HG03439 (cell line): ENCODE measurements around the gene MIOS.
"Not testable (repeated sequence)": the region's sequence is repeated elsewhere in the genome, so short reads cannot be mapped to it uniquely, and the experiment has no call there.

Experiments used
- ATAC-seq: cut with Tn5 transposase; IDR thresholded peaks from one replicate; pipeline ENCODE4 v1.9.1; 2021; ENCODE audit warnings: mild to moderate bottlenecking, moderate library complexity; ENCODE audit not compliant: unreplicated experiment

Gene MIOS

DNA sequence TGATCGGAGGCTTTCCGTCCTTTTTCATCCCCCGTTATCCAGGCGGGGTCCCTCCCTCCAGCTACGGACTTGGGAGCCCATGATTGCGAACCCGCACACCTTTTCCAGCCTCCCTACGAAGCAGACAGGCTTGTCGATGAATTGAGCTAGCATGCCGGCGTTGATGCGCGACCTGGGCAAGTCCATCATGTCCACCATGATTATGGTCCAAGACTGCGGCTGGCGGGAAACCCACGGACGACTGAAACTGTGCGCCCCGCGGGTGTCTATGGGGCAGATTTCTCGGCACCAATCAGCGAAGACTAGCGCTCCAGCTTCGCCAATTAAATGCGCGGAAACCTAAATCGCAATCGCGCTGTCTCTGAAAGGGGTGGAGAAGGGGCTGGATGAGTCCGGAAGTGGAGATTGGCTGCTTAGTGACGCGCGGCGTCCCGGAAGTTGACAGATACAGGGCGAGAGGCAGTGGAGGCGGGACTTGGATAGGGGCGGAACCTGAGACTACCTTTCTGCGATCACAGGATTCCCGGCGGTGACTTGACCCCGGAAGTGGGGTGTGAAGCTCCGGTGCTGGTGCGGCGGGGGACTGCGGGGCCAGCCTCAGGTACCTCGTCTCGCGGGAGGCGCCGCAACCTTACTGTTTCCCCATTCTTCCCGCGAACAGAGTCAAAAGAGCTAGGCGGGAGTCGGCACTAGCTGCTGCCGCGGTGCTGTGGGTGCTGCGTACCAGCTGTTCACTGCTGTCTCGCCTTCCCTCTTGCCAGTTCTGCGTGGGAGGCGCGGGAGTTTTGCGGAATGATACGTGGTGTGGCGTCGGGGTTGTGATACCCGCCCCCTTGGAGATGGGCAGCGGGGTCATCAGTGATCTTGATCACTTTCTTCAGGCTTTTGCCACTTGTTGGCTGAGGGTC is 73.8 kb downstream of the MIOS start, which contains the start of gene UMAD1:
UMAD1 (plus strand) TSS at position 532 of the 908 bp plus-strand sequence. CDS start 32,620 bp downstream, outside the sequence.
- peak; percentile 97 for ATAC-seq

DNA sequence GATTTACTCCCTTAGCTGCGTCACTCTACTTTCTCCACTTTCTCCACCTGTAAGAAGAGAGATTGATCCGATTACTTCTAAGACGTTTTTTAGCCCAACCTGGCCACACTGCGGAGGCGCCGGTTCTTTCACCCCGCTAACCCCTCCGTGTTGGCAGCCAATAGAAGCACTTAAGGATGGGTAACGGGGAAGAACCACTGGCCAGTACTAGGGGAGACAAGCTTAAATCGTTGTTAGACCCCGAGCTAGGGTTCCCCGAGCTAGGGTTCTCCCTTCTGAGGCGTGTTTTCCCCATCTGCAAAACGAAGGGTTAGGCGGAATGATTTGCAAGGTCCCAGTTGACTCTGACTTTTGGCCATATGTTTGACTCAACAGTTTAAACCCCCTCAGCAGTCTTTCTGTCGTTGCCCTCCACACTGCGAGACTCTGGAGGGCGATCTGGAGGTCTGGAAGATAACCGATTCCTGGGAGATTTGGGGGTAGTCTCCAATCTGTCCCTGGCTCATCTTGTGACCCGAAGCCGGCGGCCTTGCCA is 74.5 kb downstream of the MIOS start:
- ATAC-seq = peak; percentile 16

DNA sequence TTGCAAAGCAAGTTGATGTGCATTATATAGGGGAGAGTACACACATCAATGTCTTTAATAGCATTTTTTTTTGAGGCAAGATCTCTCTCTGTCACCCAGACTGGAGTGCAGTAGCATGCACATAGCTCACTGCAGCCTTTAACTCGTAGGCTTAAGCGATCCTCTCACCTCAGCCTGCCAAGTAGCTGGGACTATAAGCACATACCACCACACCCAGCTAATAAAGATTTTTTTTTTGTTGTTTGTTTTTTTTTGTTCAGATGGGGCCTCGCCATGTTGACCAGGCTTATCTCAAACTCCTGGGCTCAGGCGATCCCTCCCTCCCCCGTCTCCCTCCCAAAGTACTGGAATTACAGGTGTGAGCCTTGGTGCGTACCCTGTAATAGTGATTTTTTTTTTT is 75.4 kb downstream of the MIOS start:
- ATAC-seq = no peak

DNA sequence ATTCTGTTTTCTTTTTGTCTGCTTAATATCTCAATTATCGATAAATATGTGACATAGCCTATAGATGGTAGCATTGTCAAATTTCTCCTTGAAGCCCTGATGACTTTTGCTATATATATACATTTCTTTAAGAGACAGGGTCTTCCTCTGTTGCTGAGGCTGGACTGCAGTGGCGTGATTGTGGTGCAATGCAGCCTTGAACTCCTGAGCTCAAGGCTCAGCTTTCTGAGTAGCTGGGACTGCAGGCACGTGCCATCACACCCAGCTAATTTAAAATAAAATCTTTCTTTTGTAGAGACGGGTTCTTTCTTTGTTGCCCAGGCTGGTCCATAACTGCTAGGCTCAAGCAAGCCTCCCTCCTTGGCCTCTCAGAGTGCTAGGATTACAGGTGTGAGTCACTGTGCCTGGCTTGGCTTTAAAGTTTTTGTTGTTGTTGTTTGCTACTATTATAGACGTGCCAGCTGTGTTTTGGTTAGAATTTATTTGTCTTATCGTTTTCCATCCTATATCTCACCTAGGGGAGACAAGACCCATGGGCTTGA is 80.9 kb downstream of the MIOS start:
- ATAC-seq = no peak

DNA sequence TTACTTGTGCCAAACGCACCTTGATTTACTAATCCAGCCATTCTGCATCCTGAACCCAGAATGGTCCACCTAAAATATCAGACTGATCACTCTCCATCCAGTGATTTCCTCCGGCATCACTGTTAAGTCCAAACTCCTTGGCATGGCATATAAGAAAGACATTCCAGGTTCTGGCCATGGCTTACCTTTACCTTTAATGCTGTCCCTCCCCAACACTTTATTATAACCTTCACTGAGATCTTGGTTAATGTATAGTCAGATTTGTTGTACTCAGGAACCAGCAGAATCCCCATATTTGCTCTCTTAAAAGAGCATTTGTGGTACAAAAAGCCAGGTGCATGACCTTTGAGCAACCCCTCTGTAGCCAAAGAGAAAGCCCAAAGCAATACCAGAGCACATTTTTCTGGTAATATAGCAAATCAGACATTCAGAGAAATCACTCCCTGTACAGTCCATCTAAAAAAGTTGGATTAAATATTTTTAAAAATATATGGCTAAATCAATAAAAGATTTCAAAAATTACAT is 84.1 kb downstream of the MIOS start:
- no peak for ATAC-seq

DNA sequence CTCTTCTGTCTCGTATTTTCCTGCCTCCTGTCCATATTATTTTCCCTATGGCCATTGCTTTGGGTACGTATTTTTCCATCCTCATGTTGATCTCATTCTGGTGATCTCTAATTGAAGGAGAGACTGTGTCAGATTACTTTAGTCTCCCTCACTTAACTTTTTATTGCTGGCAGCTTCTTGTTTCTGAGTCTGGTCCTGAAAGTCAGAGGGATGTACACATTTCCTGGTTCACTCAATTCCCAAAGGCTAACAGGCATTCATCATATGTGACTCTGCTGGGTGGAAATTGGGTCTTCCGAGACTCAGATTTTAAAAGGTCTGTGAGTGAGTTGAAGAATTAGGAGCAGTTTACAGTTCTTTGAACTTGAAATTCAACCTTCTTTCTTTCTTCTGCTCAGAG is 84.8 kb downstream of the MIOS start:
- ATAC-seq = no peak

DNA sequence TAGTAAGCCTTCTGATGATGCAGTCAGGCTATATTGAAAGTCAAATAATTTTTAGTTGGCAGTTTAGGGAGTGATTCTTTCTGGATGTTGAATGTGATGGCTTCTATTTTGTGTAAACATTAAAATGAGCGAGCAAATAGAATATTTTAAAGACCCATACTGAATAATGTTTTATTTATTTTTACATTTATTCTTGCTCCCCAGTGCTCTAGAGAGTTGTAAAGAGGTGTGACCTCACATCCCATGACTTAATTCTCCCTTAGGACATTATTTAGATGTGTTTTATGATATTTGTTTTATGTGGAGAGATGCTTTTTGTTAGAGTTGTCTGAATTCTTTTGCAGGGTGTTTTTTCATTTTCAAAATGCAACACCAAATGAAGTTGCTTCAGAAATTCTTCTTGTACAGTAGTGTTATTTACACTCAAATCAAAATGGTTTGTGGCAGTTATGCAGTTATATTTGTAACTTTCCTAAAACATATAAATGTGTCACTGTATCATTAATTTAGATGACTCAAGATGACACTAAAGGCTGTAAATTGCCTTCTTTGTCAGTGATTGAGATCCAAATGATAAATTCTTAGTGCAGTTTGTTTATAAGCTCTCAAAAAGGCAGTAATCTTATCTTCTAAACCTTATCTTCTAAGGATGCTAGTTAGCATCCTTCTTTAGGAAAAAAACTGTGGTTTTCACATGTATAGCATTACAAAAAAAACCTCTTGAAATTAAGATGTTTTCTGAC is 86.3 kb downstream of the MIOS start:
- ATAC-seq = no peak

DNA sequence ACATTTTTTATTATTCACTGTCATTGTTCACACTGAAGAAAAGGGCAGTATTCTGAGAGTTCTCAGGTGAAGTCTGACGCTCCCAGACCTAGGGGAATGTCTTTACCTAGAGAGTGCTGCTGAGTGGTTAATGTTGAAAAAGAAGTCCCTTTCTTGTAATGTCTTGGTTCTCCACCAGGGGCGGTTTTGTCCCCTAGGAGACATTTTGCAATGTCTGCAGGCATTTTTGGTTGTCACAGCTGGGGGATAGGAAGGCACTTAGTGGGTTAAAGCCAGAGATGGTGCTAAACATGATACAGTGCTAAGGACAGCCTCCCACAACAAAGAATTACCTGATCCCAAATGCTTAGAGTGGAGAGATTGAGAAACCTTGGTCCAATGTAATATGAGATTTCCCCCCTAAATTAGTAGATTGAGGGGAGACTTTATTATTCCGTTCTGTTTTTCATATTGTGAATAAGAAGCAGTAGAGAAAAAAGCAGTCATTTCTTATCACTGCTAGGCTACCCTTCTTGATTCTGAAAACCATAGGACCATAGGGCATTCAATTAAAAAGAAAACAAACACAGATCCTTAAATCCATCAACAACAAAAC is 87.0 kb downstream of the MIOS start:
- no peak for ATAC-seq

DNA sequence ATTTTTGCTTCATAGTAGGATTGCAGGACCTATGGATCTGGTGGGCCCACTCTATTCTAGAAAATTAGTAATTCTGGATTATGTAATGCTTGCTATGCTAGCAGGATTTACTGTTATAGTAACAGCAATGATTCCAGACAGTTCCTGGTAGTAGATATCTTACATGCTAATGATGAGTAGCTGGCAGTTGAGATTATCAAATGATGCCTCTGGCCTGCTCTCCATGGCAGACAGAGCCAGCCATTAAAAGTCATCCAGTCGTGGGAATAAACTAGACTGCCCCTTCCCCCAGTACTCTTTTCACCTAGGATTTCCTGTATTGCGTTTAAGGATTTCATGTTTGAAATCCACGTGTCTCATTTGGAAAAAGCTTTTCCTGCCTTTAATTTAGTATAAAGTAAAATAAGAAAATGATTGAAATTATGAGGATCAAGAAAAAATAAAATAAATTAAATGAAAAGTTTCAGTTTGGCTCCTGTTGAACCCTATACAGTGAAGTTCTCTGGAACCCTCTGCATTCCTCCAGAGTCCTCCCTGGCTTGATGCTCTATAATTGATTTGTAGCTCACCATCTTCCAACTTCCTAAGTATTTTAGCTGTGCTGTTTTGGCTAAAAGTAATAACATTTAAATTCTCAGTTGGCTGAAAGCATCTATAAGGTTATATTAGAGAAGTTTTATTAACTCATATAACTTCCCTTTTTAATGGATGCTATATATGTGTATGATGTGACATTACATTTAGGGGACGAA is 88.5 kb downstream of the MIOS start:
- no peak for ATAC-seq

DNA sequence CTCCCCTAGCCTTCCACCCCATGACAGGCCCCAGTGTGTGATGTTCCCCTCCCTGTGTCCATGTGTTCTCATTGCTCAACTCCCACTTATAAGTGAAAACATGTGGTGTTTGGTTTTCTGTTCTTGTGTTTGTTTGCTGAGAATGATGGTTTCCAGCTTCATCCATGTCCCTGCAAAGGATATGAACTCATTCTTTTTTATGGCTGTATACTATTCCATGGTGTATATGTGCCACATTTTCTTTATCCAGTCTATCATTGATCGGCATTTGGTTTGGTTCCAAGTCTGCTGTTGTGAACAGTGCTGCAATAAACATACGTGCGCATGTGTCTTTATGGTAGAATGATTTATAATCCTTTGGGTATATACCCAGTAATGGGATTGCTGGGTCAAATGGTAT is 89.8 kb downstream of the MIOS start:
- not testable (repeated sequence) for ATAC-seq
